Measurements from ENCODE around the gene SKP1.

SKP1 gene

DNA sequence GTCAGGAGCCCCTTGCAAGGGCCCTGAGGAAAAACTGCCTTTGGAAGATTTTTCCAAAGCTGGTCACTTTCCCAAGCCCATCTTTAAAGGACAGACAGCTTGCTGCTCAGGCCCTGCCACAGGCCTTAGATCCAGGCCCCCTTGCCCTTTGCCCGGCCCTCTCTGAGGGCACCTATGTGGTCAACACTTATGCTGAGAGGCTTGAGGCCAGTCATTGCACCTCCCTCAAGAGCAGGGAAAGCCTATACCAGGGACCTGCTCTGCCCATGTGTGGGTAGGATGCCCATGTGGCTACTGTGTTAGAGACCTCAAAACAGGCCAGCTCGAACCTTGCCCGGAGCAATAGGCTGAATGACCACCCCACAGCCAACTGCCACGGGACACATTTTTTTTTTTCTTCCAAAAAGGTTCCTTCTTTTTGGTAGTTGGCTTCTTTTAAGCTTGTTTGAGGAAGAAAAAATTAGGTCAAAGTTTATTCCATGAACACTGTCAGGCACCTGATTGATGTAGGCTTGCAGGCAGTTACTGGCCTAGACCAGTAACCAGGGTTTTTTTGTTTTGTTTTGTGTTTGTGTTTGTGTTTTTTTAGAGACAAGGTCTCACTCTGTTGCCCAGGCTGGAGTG lies 58.4 kb downstream of the SKP1 start:
- Histone ChIP-seq H3K27me3 (ENCODE audit: control insufficient read depth, insufficient read depth, low read length) (peaks cover 5% of the 10 kb centered on the region), H3K9me3 (ENCODE audit: control insufficient read depth, insufficient read depth, low read length) (no peaks in the 10 kb centered on the region)

GRCh38 chr5:134116789-134117761 lies 59.7 kb downstream of the SKP1 start:
- H3K4me1 ChIP-seq (ENCODE audit: control insufficient read depth, insufficient read depth, low read length), result peaks cover 5% of the 10 kb centered on the region
- H3K4me3 ChIP-seq (ENCODE audit: low read depth, low read length), result no peak overlapping the region
- peaks cover 20% of the 10 kb centered on the region for H3K36me3 ChIP-seq (ENCODE audit: control insufficient read depth, insufficient read depth, low read length)
- peaks cover 17% of the 10 kb centered on the region for H3K27me3 ChIP-seq (ENCODE audit: control insufficient read depth, insufficient read depth, low read length)
- H3K9ac ChIP-seq (ENCODE audit: low read depth, low read length), result no peak overlapping the region
- no peaks in the 10 kb centered on the region for H3K9me3 ChIP-seq (ENCODE audit: control insufficient read depth, insufficient read depth, low read length)

More for the DNA sequence above, 58.4 kb downstream of the SKP1 start:
- H3K9ac ChIP-seq (ENCODE audit: low read depth, low read length), result no peak overlapping the region
- peaks cover 22% of the 10 kb centered on the region for H3K36me3 ChIP-seq (ENCODE audit: control insufficient read depth, insufficient read depth, low read length)
- no peak overlapping the region for H3K4me3 ChIP-seq (ENCODE audit: low read depth, low read length)
- H3K4me1 ChIP-seq (ENCODE audit: control insufficient read depth, insufficient read depth, low read length), result peaks cover 5% of the 10 kb centered on the region

DNA sequence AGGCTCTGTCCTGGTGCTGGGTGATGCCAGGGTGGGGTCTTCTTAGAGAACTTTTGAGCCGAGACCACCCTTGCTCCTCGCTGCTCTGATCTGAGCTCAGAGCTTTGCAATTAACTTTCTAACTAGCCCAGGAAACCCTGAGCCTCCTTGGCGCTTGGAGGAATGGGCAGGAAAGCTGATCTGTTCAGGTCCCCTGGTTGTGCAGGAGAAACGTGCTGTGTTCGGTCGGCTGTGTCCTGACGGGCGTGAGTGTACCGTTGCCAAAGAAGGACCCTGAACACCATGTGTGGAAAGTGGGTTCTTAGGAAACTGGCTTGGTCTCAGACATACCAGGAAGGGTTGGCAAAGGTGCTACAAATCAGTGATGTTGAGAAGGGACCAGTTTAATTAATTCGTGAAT lies 60.5 kb downstream of the SKP1 start:
- H3K4me1 ChIP-seq (ENCODE audit: control insufficient read depth, insufficient read depth, low read length), result peaks cover 5% of the 10 kb centered on the region

DNA sequence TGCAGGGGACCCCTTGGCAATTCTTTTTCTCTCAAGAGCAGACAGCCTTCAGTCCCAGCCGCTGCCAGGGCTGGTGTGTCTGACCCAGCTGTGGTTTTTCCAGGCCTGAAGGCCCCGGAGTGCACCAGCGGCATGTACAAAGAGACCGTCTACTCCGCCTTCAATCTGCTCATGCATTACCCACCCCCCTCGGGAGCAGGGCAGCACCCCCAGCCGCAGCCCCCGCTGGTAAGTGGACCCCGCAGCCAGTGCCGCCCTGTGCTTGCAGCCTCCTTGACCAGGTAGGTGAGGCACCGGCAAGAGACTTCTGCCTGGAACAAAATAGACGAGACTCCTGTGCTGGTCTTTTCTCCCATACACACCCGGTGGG lies 61.0 kb downstream of the SKP1 start:
- peaks cover 27% of the 10 kb centered on the region for H3K27me3 ChIP-seq (ENCODE audit: control insufficient read depth, insufficient read depth, low read length)
- H3K9me3 ChIP-seq (ENCODE audit: control insufficient read depth, insufficient read depth, low read length), result no peaks in the 10 kb centered on the region
- no peak overlapping the region for H3K9ac ChIP-seq (ENCODE audit: low read depth, low read length)
- H3K4me3 ChIP-seq (ENCODE audit: low read depth, low read length), result peak overlapping the region; percentile 64
- peaks cover 18% of the 10 kb centered on the region for H3K36me3 ChIP-seq (ENCODE audit: control insufficient read depth, insufficient read depth, low read length)
- peaks cover 5% of the 10 kb centered on the region for H3K4me1 ChIP-seq (ENCODE audit: control insufficient read depth, insufficient read depth, low read length)

More for the DNA sequence above, 60.5 kb downstream of the SKP1 start:
- no peak overlapping the region for H3K4me3 ChIP-seq (ENCODE audit: low read depth, low read length)
- H3K9me3 ChIP-seq (ENCODE audit: control insufficient read depth, insufficient read depth, low read length), result no peaks in the 10 kb centered on the region
- H3K36me3 ChIP-seq (ENCODE audit: control insufficient read depth, insufficient read depth, low read length), result peaks cover 18% of the 10 kb centered on the region
- no peak overlapping the region for H3K9ac ChIP-seq (ENCODE audit: low read depth, low read length)
- H3K27me3 ChIP-seq (ENCODE audit: control insufficient read depth, insufficient read depth, low read length), result peaks cover 23% of the 10 kb centered on the region

- peaks cover 15% of the 10 kb centered on the region for H3K36me3 ChIP-seq (ENCODE audit: control insufficient read depth, insufficient read depth, low read length)
- peaks cover 5% of the 10 kb centered on the region for H3K4me1 ChIP-seq (ENCODE audit: control insufficient read depth, insufficient read depth, low read length)
- peaks cover 27% of the 10 kb centered on the region for H3K27me3 ChIP-seq (ENCODE audit: control insufficient read depth, insufficient read depth, low read length)
- no peaks in the 10 kb centered on the region for H3K9me3 ChIP-seq (ENCODE audit: control insufficient read depth, insufficient read depth, low read length)
- no peak overlapping the region for H3K9ac ChIP-seq (ENCODE audit: low read depth, low read length)
- peak overlapping the region; percentile 64 for H3K4me3 ChIP-seq (ENCODE audit: low read depth, low read length)
Measured at GRCh38 chr5:134114886-134115805, 61.6 kb downstream of the SKP1 start.

DNA sequence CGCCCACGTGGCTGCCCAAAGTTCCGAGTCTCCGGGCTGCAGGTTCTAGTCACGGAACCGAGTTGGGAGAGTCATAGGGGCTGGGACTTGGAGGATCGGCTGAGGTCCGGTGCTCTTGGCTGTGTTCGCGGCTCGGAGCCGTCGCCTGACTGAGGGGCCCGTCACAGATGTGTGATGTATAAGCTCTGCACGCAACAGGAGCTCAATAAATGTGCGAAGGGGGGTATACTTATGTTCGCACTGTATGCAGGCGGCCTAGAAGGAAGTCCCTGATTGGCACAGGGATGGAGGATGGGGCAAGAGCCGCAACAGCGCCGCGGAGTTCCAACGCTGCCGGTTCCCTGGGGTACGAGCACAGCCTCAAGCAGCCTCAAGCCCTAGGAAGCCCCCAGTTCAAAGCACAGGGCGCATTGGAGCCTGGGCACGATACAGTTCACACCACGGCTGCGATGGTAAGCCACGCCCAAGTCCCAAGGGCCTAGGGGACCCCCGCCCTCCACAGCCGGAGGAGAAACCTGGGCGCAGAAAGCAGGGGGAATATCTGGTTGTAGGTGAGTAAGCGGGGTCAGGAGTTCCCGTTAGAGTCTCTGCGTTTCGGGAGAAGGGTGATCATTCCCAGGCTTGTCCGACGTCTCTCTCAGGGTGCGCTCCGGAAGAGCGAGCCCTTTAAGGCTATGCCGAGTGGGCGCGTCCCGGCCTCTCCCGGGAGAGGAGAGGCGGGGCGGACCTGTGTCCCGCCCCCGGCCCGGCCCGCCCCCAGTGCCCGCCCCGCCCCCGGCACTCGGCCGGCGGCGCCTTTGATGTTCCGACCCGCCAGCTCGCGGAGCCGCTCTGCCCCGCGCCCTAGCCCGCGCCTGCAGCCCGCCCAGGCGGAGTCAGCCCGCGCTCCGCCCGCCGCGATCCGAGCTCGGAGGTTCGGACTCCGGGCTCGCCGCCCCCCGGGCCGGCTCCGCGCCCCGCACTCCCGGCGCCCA lies 62.6 kb downstream of the SKP1 start, which contains the start of gene TCF7:
TSS of gene TCF7 (plus strand) at position 780 of the 974 bp plus-strand sequence. CDS start 226 bp downstream, outside the sequence.
- H3K36me3 ChIP-seq (ENCODE audit: control insufficient read depth, insufficient read depth, low read length), result peaks cover 9% of the 10 kb centered on the region
- peaks cover 27% of the 10 kb centered on the region for H3K27me3 ChIP-seq (ENCODE audit: control insufficient read depth, insufficient read depth, low read length)
- H3K9ac ChIP-seq (ENCODE audit: low read depth, low read length), result peak within 1 kb of the TSS; percentile 61
- H3K4me1 ChIP-seq (ENCODE audit: control insufficient read depth, insufficient read depth, low read length), result peaks cover 5% of the 10 kb centered on the region
- no peaks in the 10 kb centered on the region for H3K9me3 ChIP-seq (ENCODE audit: control insufficient read depth, insufficient read depth, low read length)
- peak within 1 kb of the TSS; percentile 82 for H3K4me3 ChIP-seq (ENCODE audit: low read depth, low read length)

GRCh38 chr5:134113363-134113889 lies 63.3 kb downstream of the SKP1 start:
- Histone ChIP-seq H3K9me3 (ENCODE audit: control insufficient read depth, insufficient read depth, low read length) (no peaks in the 10 kb centered on the region), H3K27me3 (ENCODE audit: control insufficient read depth, insufficient read depth, low read length) (peaks cover 27% of the 10 kb centered on the region), H3K4me3 (ENCODE audit: low read depth, low read length) (peak overlapping the region; percentile 82), H3K9ac (ENCODE audit: low read depth, low read length) (peak overlapping the region; percentile 61), H3K4me1 (ENCODE audit: control insufficient read depth, insufficient read depth, low read length) (peaks cover 5% of the 10 kb centered on the region), H3K36me3 (ENCODE audit: control insufficient read depth, insufficient read depth, low read length) (peaks cover 9% of the 10 kb centered on the region)

DNA sequence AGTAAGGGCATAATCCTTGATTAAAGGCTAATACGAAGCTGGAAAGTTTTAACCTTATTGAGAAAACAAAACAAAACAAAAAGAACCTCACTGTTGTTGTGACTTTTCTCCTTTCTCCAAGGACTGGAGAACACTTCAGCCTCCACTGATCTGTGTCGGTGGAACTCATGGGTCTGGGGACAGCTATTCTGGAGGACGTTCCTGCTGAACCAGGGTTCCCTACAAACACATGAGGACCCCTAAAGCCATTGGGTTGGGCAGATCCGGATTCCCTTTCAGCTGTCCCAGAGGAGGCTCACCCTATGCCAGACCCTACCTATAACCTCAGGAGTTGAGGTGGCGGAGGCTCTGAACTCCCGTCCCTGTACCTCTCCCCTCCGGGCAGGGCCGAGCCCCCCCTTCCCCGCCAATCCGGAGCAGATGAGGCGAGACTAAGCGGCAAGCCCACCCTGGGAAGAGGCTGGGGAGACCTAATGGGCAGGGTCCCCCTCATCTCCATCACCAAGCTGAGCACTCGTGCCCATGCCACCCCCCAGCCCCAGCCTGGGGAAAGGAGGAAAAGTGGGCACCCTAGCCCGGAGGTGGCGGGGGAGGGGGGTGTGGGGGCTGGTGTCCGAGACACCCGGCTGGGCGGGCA lies 63.9 kb downstream of the SKP1 start:
- H3K9me3 ChIP-seq (ENCODE audit: control insufficient read depth, insufficient read depth, low read length), result no peaks in the 10 kb centered on the region
- peaks cover 5% of the 10 kb centered on the region for H3K4me1 ChIP-seq (ENCODE audit: control insufficient read depth, insufficient read depth, low read length)
- H3K27me3 ChIP-seq (ENCODE audit: control insufficient read depth, insufficient read depth, low read length), result peaks cover 27% of the 10 kb centered on the region
- no peak overlapping the region for H3K9ac ChIP-seq (ENCODE audit: low read depth, low read length)
- peaks cover 9% of the 10 kb centered on the region for H3K36me3 ChIP-seq (ENCODE audit: control insufficient read depth, insufficient read depth, low read length)
- no peak overlapping the region for H3K4me3 ChIP-seq (ENCODE audit: low read depth, low read length)

- peaks cover 3% of the 10 kb centered on the region for H3K36me3 ChIP-seq (ENCODE audit: control insufficient read depth, insufficient read depth, low read length)
- H3K9me3 ChIP-seq (ENCODE audit: control insufficient read depth, insufficient read depth, low read length), result no peaks in the 10 kb centered on the region
- peaks cover 5% of the 10 kb centered on the region for H3K4me1 ChIP-seq (ENCODE audit: control insufficient read depth, insufficient read depth, low read length)
- H3K27me3 ChIP-seq (ENCODE audit: control insufficient read depth, insufficient read depth, low read length), result peaks cover 27% of the 10 kb centered on the region
- H3K9ac ChIP-seq (ENCODE audit: low read depth, low read length), result no peak overlapping the region
- H3K4me3 ChIP-seq (ENCODE audit: low read depth, low read length), result no peak overlapping the region
Measured at GRCh38 chr5:134111741-134112647, 64.8 kb downstream of the SKP1 start.

All from iPS-15b (cell line).